Rectal smooth muscle tissue (tissue), 1 donor: ENCODE results near the gene TBC1D25.
"Not testable (repeated sequence)": the region's sequence is repeated elsewhere in the genome, so short reads cannot be mapped to it uniquely, and the experiment has no call there.

ENCODE experiments used
- H3K27ac ChIP-seq: one replicate; pipeline ENCODE4 v1.7.0; 2013; ENCODE audit warnings: low read depth, low read length, inconsistent platforms
- H3K27me3 ChIP-seq: one replicate; pipeline ENCODE4 v1.7.0; 2013; ENCODE audit warnings: low read length; ENCODE audit not compliant: control insufficient read depth, insufficient read depth
- H3K36me3 ChIP-seq: one replicate; pipeline ENCODE4 v1.7.0; 2013; ENCODE audit warnings: low read length; ENCODE audit not compliant: control insufficient read depth, insufficient read depth
- H3K4me1 ChIP-seq: one replicate; pipeline ENCODE4 v1.7.0; 2013; ENCODE audit warnings: low read length; ENCODE audit not compliant: control insufficient read depth, insufficient read depth
- H3K4me3 ChIP-seq: one replicate; pipeline ENCODE4 v1.7.0; 2013; ENCODE audit warnings: low read length
- H3K9ac ChIP-seq: one replicate; pipeline ENCODE4 v1.7.0; 2013; ENCODE audit warnings: low read length

The TBC1D25 gene

GRCh38 chrX:48508400-48509244 is 30.9 kb upstream of the TBC1D25 start, which contains the start of gene PORCN:
PORCN (plus strand) TSS chrX:48508992; CDS start chrX:48509821, 829 bp downstream.
- Histone ChIP-seq H3K27ac (peak within 1 kb of the TSS; percentile 67), H3K4me3 (peak within 1 kb of the TSS; percentile 75)

GRCh38 chrX:48509245-48509590 is 30.3 kb upstream of the TBC1D25 start:
- Histone ChIP-seq H3K9ac (no peak overlapping the region), H3K27me3 (no peaks in the 10 kb centered on the region)

More at GRCh38 chrX:48508400-48509244, 30.9 kb upstream of the TBC1D25 start, which contains the start of gene PORCN:
- no peaks in the 10 kb centered on the region for H3K27me3 ChIP-seq
- H3K36me3 ChIP-seq, result no peaks in the 10 kb centered on the region
- peak within 1 kb of the TSS; percentile 64 for H3K9ac ChIP-seq
- H3K4me1 ChIP-seq, result no peaks in the 10 kb centered on the region

DNA sequence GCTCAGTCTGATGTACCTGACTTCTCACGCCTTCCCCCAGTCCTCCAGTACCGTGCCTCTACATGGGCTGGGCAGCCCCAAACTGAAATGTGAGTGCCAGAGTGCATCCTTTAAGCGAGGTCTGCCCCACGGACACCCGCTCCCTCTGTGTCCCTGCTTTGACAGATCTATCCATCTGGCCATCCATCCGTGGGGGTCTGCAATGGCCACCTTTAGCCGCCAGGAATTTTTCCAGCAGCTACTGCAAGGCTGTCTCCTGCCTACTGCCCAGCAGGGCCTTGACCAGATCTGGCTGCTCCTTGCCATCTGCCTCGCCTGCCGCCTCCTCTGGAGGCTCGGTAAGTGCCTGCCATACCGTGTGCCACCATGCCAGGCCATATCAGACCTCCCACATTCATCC is 29.9 kb upstream of the TBC1D25 start:
- Histone ChIP-seq H3K36me3 (no peaks in the 10 kb centered on the region), H3K4me1 (no peaks in the 10 kb centered on the region), H3K27ac (no peak overlapping the region), H3K27me3 (no peaks in the 10 kb centered on the region), H3K4me3 (peak overlapping the region; percentile 75), H3K9ac (no peak overlapping the region)

More at GRCh38 chrX:48509245-48509590, 30.3 kb upstream of the TBC1D25 start:
- no peaks in the 10 kb centered on the region for H3K4me1 ChIP-seq
- no peaks in the 10 kb centered on the region for H3K36me3 ChIP-seq
- H3K4me3 ChIP-seq, result peak overlapping the region; percentile 75
- H3K27ac ChIP-seq, result peak overlapping the region; percentile 67

DNA sequence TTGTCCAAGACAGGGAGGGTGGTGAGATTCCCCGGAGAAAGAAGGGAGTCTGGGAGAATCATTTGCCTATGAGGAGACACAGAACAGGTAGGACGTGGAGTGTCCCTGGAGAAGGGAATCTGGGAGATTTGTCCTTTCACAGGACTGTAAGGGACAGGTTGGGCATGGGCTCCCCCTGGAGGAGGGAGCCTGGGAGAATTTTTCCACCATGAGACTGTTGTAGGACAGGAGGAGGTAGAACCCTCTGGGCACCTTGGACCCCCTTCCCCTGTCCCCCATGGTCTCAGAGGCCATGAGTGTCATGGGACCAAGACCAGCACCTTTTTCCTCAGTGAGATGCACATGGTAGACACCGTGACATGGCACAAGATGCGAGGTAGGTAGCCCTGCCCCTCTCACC is 28.0 kb upstream of the TBC1D25 start:
- Histone ChIP-seq H3K4me1 (no peaks in the 10 kb centered on the region), H3K27ac (no peak overlapping the region), H3K27me3 (no peaks in the 10 kb centered on the region), H3K36me3 (no peaks in the 10 kb centered on the region), H3K4me3 (no peak overlapping the region), H3K9ac (no peak overlapping the region)

DNA sequence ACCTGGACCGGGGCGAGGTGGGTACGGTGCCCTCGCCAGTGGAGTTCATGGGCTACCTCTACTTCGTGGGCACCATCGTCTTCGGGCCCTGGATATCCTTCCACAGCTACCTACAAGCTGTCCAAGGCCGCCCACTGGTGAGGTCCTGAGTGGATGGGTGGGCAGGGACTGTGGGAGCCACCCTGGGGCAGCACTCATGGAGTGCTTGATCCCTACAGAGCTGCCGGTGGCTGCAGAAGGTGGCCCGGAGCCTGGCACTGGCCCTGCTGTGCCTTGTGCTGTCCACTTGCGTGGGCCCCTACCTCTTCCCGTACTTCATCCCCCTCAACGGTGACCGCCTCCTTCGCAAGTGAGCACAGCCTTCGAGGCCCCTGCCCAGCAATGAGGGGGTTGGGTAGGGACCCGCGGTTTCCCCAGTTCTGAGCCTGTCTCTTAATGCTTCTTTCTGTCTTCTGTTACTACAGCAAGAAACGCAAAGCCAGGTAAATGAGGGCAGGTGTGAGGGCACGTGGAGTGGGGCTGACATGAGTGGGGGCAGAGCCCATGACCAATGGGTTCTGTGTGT is 27.1 kb upstream of the TBC1D25 start:
- Histone ChIP-seq H3K4me1 (no peaks in the 10 kb centered on the region), H3K36me3 (no peaks in the 10 kb centered on the region), H3K4me3 (no peak overlapping the region), H3K27ac (no peak overlapping the region), H3K9ac (no peak overlapping the region), H3K27me3 (no peaks in the 10 kb centered on the region)

GRCh38 chrX:48513670-48514069 is 25.8 kb upstream of the TBC1D25 start:
- no peaks in the 10 kb centered on the region for H3K27me3 ChIP-seq
- no peak overlapping the region for H3K4me3 ChIP-seq
- no peaks in the 10 kb centered on the region for H3K36me3 ChIP-seq
- H3K4me1 ChIP-seq, result no peaks in the 10 kb centered on the region
- H3K9ac ChIP-seq, result no peak overlapping the region
- H3K27ac ChIP-seq, result no peak overlapping the region

- H3K27me3 ChIP-seq, result no peaks in the 10 kb centered on the region
- H3K4me1 ChIP-seq, result no peaks in the 10 kb centered on the region
- no peak overlapping the region for H3K4me3 ChIP-seq
- no peaks in the 10 kb centered on the region for H3K36me3 ChIP-seq
- no peak overlapping the region for H3K27ac ChIP-seq
- no peak overlapping the region for H3K9ac ChIP-seq
These were observed 25.2 kb upstream of the TBC1D25 start for GRCh38 chrX:48514126-48514806.

- no peak overlapping the region for H3K9ac ChIP-seq
- H3K27ac ChIP-seq, result no peak overlapping the region
- H3K4me3 ChIP-seq, result no peak overlapping the region
- no peaks in the 10 kb centered on the region for H3K27me3 ChIP-seq
- H3K4me1 ChIP-seq, result no peaks in the 10 kb centered on the region
- no peaks in the 10 kb centered on the region for H3K36me3 ChIP-seq
These were observed 24.6 kb upstream of the TBC1D25 start for GRCh38 chrX:48514868-48515460.

GRCh38 chrX:48515842-48516241 is 23.7 kb upstream of the TBC1D25 start:
- no peaks in the 10 kb centered on the region for H3K27me3 ChIP-seq
- no peak overlapping the region for H3K27ac ChIP-seq
- H3K4me1 ChIP-seq, result no peaks in the 10 kb centered on the region

GRCh38 chrX:48516285-48516684 is 23.2 kb upstream of the TBC1D25 start:
- Histone ChIP-seq H3K27ac (no peak overlapping the region), H3K27me3 (no peaks in the 10 kb centered on the region), H3K4me3 (no peak overlapping the region), H3K9ac (no peak overlapping the region), H3K36me3 (no peaks in the 10 kb centered on the region), H3K4me1 (no peaks in the 10 kb centered on the region)

More at GRCh38 chrX:48515842-48516241, 23.7 kb upstream of the TBC1D25 start:
- H3K9ac ChIP-seq, result no peak overlapping the region
- H3K4me3 ChIP-seq, result no peak overlapping the region
- no peaks in the 10 kb centered on the region for H3K36me3 ChIP-seq

DNA sequence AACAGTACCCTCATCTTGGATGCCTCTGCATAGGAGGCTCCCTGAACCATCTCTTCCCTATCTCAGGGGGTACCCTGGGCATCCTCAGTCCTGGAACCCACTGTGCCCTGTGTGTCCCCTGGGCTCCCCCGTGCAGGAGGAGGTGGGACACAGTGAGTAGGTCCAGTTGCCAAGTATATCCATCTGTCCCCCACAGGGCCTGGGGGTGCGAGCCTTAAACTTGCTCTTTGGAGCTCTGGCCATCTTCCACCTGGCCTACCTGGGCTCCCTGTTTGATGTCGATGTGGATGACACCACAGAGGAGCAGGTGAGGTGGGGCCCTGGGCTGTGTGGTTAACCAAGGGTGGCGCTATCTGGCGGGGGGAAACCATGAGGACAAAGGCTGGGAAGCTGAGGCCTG is 22.5 kb upstream of the TBC1D25 start:
- no peak overlapping the region for H3K27ac ChIP-seq
- no peak overlapping the region for H3K4me3 ChIP-seq
- no peaks in the 10 kb centered on the region for H3K4me1 ChIP-seq
- H3K9ac ChIP-seq, result no peak overlapping the region
- H3K36me3 ChIP-seq, result no peaks in the 10 kb centered on the region
- no peaks in the 10 kb centered on the region for H3K27me3 ChIP-seq

DNA sequence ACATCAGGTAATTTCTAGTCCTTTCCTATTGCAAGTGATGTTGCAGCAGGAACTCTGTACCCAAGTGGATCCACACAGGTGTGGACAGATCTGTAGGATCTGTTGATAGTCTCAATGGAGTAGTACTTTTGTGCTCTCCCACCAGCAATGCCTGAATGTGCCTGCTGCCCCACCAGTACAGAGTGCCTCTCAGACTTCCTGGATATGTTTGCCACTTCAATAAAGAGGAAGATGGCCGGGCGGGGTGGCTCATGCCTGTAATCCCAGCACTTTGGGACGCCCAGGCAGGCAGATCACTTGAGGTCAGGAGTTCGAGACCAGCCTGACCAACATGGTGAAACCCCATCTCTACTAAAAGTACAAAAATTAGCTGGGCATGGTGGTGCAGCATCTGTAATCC is 20.0 kb upstream of the TBC1D25 start:
- not testable (repeated sequence) for H3K36me3 ChIP-seq, H3K9ac ChIP-seq, H3K27ac ChIP-seq, H3K27me3 ChIP-seq, H3K4me3 ChIP-seq, H3K4me1 ChIP-seq
